H9 (cell line): ENCODE results near the gene PLA2G2C. TPM values are rescaled to one million over a fixed set of nuclear protein-coding genes. Genes with fewer than 3 reads are reported as not detected.

Experiments used
- DNase-seq: peaks from one replicate; pipeline ENCODE4 v3.0.0-alpha.2; 2017
- H2AFZ ChIP-seq: one replicate; pipeline ENCODE4 v1.6.1; 2013; ENCODE audit warnings: mild to moderate bottlenecking, low read length, control low read depth, moderate library complexity
- H2AK5ac ChIP-seq: 2 replicates; pipeline ENCODE4 v1.6.1; 2013; ENCODE audit warnings: low read length, control low read depth, mixed read lengths; ENCODE audit not compliant: insufficient read length
- H2BK120ac ChIP-seq: one replicate; pipeline ENCODE4 v1.6.1; 2013; ENCODE audit warnings: low read depth, mild to moderate bottlenecking, low read length, control low read depth, inconsistent platforms; ENCODE audit not compliant: poor library complexity, severe bottlenecking
- H2BK12ac ChIP-seq: 2 replicates; pipeline ENCODE4 v1.6.1; 2013; ENCODE audit warnings: low read length, control low read depth, mixed read lengths, low read depth; ENCODE audit not compliant: insufficient read length
- H2BK15ac ChIP-seq: 2 replicates; pipeline ENCODE4 v1.6.1; 2013; ENCODE audit warnings: low read depth, low read length, control low read depth
- H2BK20ac ChIP-seq: one replicate; pipeline ENCODE4 v1.6.1; 2013; ENCODE audit warnings: low read depth, mild to moderate bottlenecking, low read length, control low read depth, inconsistent platforms; ENCODE audit not compliant: poor library complexity, severe bottlenecking
- H2BK5ac ChIP-seq: 2 replicates; pipeline ENCODE4 v1.6.1; 2013; ENCODE audit warnings: low read length, control low read depth, mixed read lengths; ENCODE audit not compliant: insufficient read length
- H3K14ac ChIP-seq: 2 replicates; pipeline ENCODE4 v1.6.1; 2013; ENCODE audit warnings: low read length, control low read depth; ENCODE audit not compliant: insufficient read depth
- H3K18ac ChIP-seq: 2 replicates; pipeline ENCODE4 v1.6.1; 2013; ENCODE audit warnings: low read depth, mild to moderate bottlenecking, mixed read lengths, low read length, control low read depth; ENCODE audit not compliant: insufficient read length
- H3K23ac ChIP-seq: 2 replicates; pipeline ENCODE4 v1.6.1; 2013; ENCODE audit warnings: low read length, control low read depth, mixed read lengths, low read depth; ENCODE audit not compliant: insufficient read length
- H3K23me2 ChIP-seq: 2 replicates; pipeline ENCODE4 v1.6.1; 2013; ENCODE audit warnings: low read depth, mild to moderate bottlenecking, mixed read lengths, low read length, control low read depth; ENCODE audit not compliant: insufficient read length, poor library complexity, severe bottlenecking
- H3K27ac ChIP-seq: 2 replicates; pipeline ENCODE4 v1.5.1; 2013; ENCODE audit warnings: low read length, control low read depth, mixed read lengths, low read depth; ENCODE audit not compliant: insufficient read length
- H3K27me3 ChIP-seq: 2 replicates; pipeline ENCODE4 v1.6.1; 2013; ENCODE audit warnings: low read length, control low read depth, inconsistent platforms; ENCODE audit not compliant: insufficient read depth
- H3K4ac ChIP-seq: 2 replicates; pipeline ENCODE4 v1.6.1; 2013; ENCODE audit warnings: low read depth, mild to moderate bottlenecking, control low read depth, inconsistent platforms, low read length, moderate library complexity
- H3K4me1 ChIP-seq: 2 replicates; pipeline ENCODE4 v1.6.1; 2013; ENCODE audit warnings: low read length, control low read depth, inconsistent platforms; ENCODE audit not compliant: insufficient read depth
- H3K4me2 ChIP-seq: 2 replicates; pipeline ENCODE4 v1.6.1; 2013; ENCODE audit warnings: low read length, control low read depth, mixed read lengths; ENCODE audit not compliant: insufficient read length, insufficient read depth
- H3K56ac ChIP-seq: 2 replicates; pipeline ENCODE4 v1.6.1; 2013; ENCODE audit warnings: low read depth, mild to moderate bottlenecking, mixed read lengths, low read length, control low read depth; ENCODE audit not compliant: insufficient read length
- H3K79me1 ChIP-seq: 2 replicates; pipeline ENCODE4 v1.6.1; 2013; ENCODE audit warnings: low read depth, mild to moderate bottlenecking, moderate library complexity, low read length, control low read depth, inconsistent platforms; ENCODE audit not compliant: insufficient read depth, poor library complexity, severe bottlenecking
- H3K79me2 ChIP-seq: 2 replicates; pipeline ENCODE4 v1.6.1; 2013; ENCODE audit warnings: low read length, control low read depth, inconsistent platforms; ENCODE audit not compliant: insufficient read depth
- H3K9ac ChIP-seq: 2 replicates; pipeline ENCODE4 v1.6.1; 2013; ENCODE audit warnings: low read length, control low read depth, mixed read lengths; ENCODE audit not compliant: insufficient read length; ENCODE audit errors: extremely low read depth
- H3K9me3 ChIP-seq: one replicate; pipeline ENCODE4 v1.6.1; 2013; ENCODE audit warnings: low read depth, low read length, inconsistent platforms; ENCODE audit not compliant: control insufficient read depth
- H3T11ph ChIP-seq: one replicate; pipeline ENCODE4 v1.6.1; 2013; ENCODE audit warnings: mild to moderate bottlenecking, low read length, control low read depth, inconsistent platforms
- H4K20me1 ChIP-seq: one replicate; pipeline ENCODE4 v1.6.1; 2013; ENCODE audit not compliant: control insufficient read depth, insufficient read length, insufficient read depth
- H4K5ac ChIP-seq: 2 replicates; pipeline ENCODE4 v1.6.1; 2013; ENCODE audit warnings: low read depth, mild to moderate bottlenecking, mixed read lengths, low read length, control low read depth; ENCODE audit not compliant: insufficient read length
- H4K8ac ChIP-seq: replicated peaks from 2 replicates; pipeline ENCODE4 v1.6.1; 2013; ENCODE audit warnings: low read length, control low read depth, mixed read lengths, low read depth; ENCODE audit not compliant: insufficient read length
- H4K91ac ChIP-seq: 2 replicates; pipeline ENCODE4 v1.6.1; 2013; ENCODE audit warnings: low read depth, mild to moderate bottlenecking, moderate library complexity, mixed read lengths, low read length, control low read depth; ENCODE audit not compliant: insufficient read length
- H3K27ac Mint-ChIP-seq, 3 experiments: 2 replicates in 2 of 3; 3 replicates in 1 of 3; pipeline ENCODE4 v1.8.0; 2020 to 2021; ENCODE audit warnings: mixed read lengths in 3 of 3, mild to moderate bottlenecking in 1 of 3, moderate library complexity in 1 of 3
- H3K27me3 Mint-ChIP-seq: 2 replicates; pipeline ENCODE4 v1.8.0; 2021; ENCODE audit warnings: low read depth, mild to moderate bottlenecking, moderate library complexity, mixed read lengths
- H3K36me3 Mint-ChIP-seq, 3 experiments: 2 replicates in 2 of 3; 3 replicates in 1 of 3; pipeline ENCODE4 v1.8.0; 2020 to 2021; ENCODE audit warnings: low read depth in 3 of 3, mixed read lengths in 3 of 3; ENCODE audit not compliant: insufficient read depth in 1 of 3
- H3K4me1 Mint-ChIP-seq, 2 experiments: 2 replicates each; pipeline ENCODE4 v1.8.0; 2020; ENCODE audit warnings: mixed read lengths in 2 of 2
- H3K4me3 Mint-ChIP-seq, 2 experiments: 2 replicates in 1 of 2; 3 replicates in 1 of 2; pipeline ENCODE4 v1.8.0; 2020 to 2021; ENCODE audit warnings: mild to moderate bottlenecking in 2 of 2, mixed read lengths in 2 of 2, moderate library complexity in 1 of 2
- H3K9me3 Mint-ChIP-seq, 2 experiments: 2 replicates in 1 of 2; 3 replicates in 1 of 2; pipeline ENCODE4 v1.8.0; 2020; ENCODE audit warnings: mild to moderate bottlenecking in 2 of 2, mixed read lengths in 2 of 2, moderate library complexity in 1 of 2
- WGBS: extraction: QIAGEN DNeasy Blood & Tissue Kit; methylation state at CpG from one replicate; pipeline ENCODE4 v1.1.7; 2013; ENCODE audit warnings: missing lambda C conversion rate, low lambda C conversion rate, mixed read lengths; ENCODE audit not compliant: insufficient read length; ENCODE audit errors: extremely low coverage; 5-methylcytosine and 5-hydroxymethylcytosine counted together
- long read RNA-seq: library from polyadenylated mRNA; unstranded; transcript quantifications from one replicate; pipeline ENCODE4 v2.0.0, GENCODE V29; 2020
- total RNA-seq: library from RNA; stranded (reverse); gene quantifications from 2 replicates; pipeline ENCODE4 v1.2.1, GENCODE V29; 2021
- TF ChIP-seq, protein P1 (sequence below): fragments of 200-600 bp; sonication (generic); conservative IDR thresholded peaks from 3 replicates; pipeline ENCODE4 v1.8.0; 2021; ENCODE audit warnings: antibody characterized with exemption, mild to moderate bottlenecking

Gene PLA2G2C, protein sequence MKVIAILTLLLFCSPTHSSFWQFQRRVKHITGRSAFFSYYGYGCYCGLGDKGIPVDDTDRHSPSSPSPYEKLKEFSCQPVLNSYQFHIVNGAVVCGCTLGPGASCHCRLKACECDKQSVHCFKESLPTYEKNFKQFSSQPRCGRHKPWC
- total RNA-seq: not detected in 2 replicates
- long read RNA-seq: 0 reads

DNA sequence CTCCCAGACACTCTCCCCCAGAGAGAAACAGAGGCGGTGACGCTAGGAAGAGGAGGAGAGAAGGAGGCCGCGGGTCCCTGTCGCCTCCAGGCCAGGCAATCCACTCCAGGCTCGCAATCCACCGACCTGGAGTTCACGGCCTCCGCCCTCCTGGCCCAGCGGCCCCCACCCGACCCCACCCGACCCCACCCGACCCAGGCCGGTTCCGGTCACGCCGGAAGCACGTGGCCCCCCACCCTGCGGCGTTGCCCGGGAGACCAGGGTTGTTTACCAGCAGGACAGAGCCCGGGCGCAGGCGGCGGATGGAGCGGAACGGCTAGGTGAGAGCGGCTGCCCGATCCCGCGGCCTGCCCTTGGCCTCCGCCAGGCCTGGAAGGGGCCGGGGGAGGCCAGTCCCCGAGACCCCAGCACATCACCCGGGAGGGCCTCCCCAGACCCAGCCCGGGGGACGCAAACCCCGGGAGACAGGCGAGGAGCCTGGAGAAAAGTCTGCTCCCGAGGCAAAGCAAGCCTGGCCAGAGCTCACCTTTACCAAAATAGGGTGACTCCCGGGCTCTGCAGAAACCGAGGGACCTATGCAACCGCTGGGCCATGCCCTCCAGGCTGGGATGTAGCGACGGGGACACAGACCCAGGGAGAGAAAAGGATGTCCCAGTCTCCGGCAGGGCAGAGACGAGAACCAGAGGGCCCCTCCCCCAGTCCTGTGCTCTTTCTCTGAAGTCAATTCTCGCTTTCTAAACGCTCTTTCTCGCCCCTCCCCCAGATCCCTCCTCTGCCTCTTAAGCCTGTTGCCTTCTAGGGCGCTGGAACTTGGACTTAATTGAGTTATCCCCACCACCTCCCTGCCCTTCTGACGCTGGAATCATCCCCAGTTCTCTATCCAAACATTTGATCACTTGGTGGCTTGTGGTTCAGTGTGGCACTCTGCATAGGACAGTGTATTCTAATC, at the start of gene PLA2G2C, which contains the start of gene UBXN10:
Gene PLA2G2C, minus strand, starts transcription at position 685 of the 949 bp plus-strand sequence. CDS start 9,155 bp downstream, outside the sequence.
Gene UBXN10, plus strand, starts transcription at position 263 of the 949 bp plus-strand sequence. CDS start 4,466 bp downstream, outside the sequence.
- Histone ChIP-seq H3K4ac (no peak within 1 kb of the TSS), H2AK5ac (no peak within 1 kb of the TSS), H4K8ac (no peak within 1 kb of the TSS), H3K27ac (no peak within 1 kb of the TSS), H3K14ac (peak within 1 kb of the TSS; percentile 92; the same call in 1 of the 2 replicates), H3K4me1 (0 out of 2 replicates have a peak, but pooled peaks cover 3% of the 10 kb centered on the region), H2BK12ac (peak within 1 kb of the TSS; percentile 28), H3K79me1 (no peaks in the 10 kb centered on the region), H3K18ac (peak within 1 kb of the TSS; percentile 89), H2BK120ac (peak within 1 kb of the TSS; percentile 63), H2BK20ac (no peak within 1 kb of the TSS), H3K9me3 (no peaks in the 10 kb centered on the region), H4K20me1 (no peaks in the 10 kb centered on the region), H3K23me2 (peaks cover 6% of the 10 kb centered on the region), H4K91ac (peak within 1 kb of the TSS; percentile 70), H3T11ph (no peak within 1 kb of the TSS), H3K9ac (no peak within 1 kb of the TSS), H3K4me2 (peak within 1 kb of the TSS; percentile 90), H3K79me2 (no peaks in the 10 kb centered on the region), H3K23ac (no peak within 1 kb of the TSS), H2AFZ (no peak within 1 kb of the TSS), H2BK15ac (no peak within 1 kb of the TSS), H3K56ac (no peak within 1 kb of the TSS), H3K27me3 (no peaks in the 10 kb centered on the region; the same call in 1 of the 2 replicates), H2BK5ac (no peak within 1 kb of the TSS), H4K5ac (no peak within 1 kb of the TSS)
- peaks cover 86% of the 10 kb centered on the region for H3K27me3 Mint-ChIP-seq
- TF ChIP-seq, protein P1, sequence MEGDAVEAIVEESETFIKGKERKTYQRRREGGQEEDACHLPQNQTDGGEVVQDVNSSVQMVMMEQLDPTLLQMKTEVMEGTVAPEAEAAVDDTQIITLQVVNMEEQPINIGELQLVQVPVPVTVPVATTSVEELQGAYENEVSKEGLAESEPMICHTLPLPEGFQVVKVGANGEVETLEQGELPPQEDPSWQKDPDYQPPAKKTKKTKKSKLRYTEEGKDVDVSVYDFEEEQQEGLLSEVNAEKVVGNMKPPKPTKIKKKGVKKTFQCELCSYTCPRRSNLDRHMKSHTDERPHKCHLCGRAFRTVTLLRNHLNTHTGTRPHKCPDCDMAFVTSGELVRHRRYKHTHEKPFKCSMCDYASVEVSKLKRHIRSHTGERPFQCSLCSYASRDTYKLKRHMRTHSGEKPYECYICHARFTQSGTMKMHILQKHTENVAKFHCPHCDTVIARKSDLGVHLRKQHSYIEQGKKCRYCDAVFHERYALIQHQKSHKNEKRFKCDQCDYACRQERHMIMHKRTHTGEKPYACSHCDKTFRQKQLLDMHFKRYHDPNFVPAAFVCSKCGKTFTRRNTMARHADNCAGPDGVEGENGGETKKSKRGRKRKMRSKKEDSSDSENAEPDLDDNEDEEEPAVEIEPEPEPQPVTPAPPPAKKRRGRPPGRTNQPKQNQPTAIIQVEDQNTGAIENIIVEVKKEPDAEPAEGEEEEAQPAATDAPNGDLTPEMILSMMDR: no peak
- WGBS: no CpG with 5 or more reads among the region's 52 CpGs
- H3K4me1 Mint-ChIP-seq: peaks cover 20 to 21% of the 10 kb centered on the region in 2 experiments
- peak within 1 kb of the TSS in 2 of 3 experiments; percentile 76 to 81; a peak in 2 of 7 replicates for H3K27ac Mint-ChIP-seq
- H3K4me3 Mint-ChIP-seq: peak within 1 kb of the TSS; percentile 70 to 86
- DNase-seq: peak; percentile 74
- peaks cover 0 to 3% of the 10 kb centered on the region in 2 experiments; a peak in 3 of 5 replicates for H3K9me3 Mint-ChIP-seq
- no peaks in the 10 kb centered on the region for H3K36me3 Mint-ChIP-seq
